ENCODE results near the gene STK39.

The STK39 gene

GRCh38 chr2:168143813-168144212, 103.6 kb downstream of the STK39 start:
- no peaks in the 10 kb centered on the region for H4K20me1 ChIP-seq
- H3K4me1 ChIP-seq = peaks cover 69% of the 10 kb centered on the region
- H3K9ac ChIP-seq = no peak overlapping the region
- no peak overlapping the region for H3K4me2 ChIP-seq
- peaks cover 80% of the 10 kb centered on the region for H3K36me3 ChIP-seq
- H3K27ac ChIP-seq = no peak overlapping the region
- TF ChIP-seq Cebpa-rat (IDR thresholded peaks at IDR 0.05) = no peak
- no peak overlapping the region for H3K4me3 ChIP-seq
- H3K9me3 ChIP-seq = no peaks in the 10 kb centered on the region
- no peaks in the 10 kb centered on the region for H3K27me3 ChIP-seq

- no peak overlapping the region for H3K9ac ChIP-seq
- peaks cover 68% of the 10 kb centered on the region for H3K4me1 ChIP-seq
- peak overlapping the region; percentile 71; the same call in 1 of the 2 replicates for H3K27ac ChIP-seq
- peak overlapping the region; percentile 36; the same call in 1 of the 2 replicates for H3K4me2 ChIP-seq
- no peak overlapping the region for H3K4me3 ChIP-seq
- no peaks in the 10 kb centered on the region for H3K9me3 ChIP-seq
- H3K27me3 ChIP-seq = no peaks in the 10 kb centered on the region
- peaks cover 69% of the 10 kb centered on the region for H3K36me3 ChIP-seq
- no peak for TF ChIP-seq Cebpa-rat (IDR thresholded peaks at IDR 0.05)
- H4K20me1 ChIP-seq = no peaks in the 10 kb centered on the region
Observed at GRCh38 chr2:168140892-168141291, 106.5 kb downstream of the STK39 start.

- Histone ChIP-seq H3K27ac (peak overlapping the region; percentile 71; the same call in 1 of the 2 replicates), H3K9me3 (no peaks in the 10 kb centered on the region), H3K9ac (no peak overlapping the region), H3K4me1 (peaks cover 68% of the 10 kb centered on the region), H3K4me3 (no peak overlapping the region), H3K36me3 (peaks cover 68% of the 10 kb centered on the region), H3K4me2 (peak overlapping the region; percentile 36), H4K20me1 (no peaks in the 10 kb centered on the region), H3K27me3 (no peaks in the 10 kb centered on the region)
- TF ChIP-seq Cebpa-rat (IDR thresholded peaks at IDR 0.05) = no peak
Observed at GRCh38 chr2:168139852-168140251, 107.5 kb downstream of the STK39 start.

- H3K4me1 ChIP-seq = peaks cover 66% of the 10 kb centered on the region
- H3K4me3 ChIP-seq = no peak overlapping the region
- H3K9ac ChIP-seq = peak overlapping the region; percentile 64
- peak overlapping the region; percentile 71 for H3K27ac ChIP-seq
- no peaks in the 10 kb centered on the region for H3K27me3 ChIP-seq
- H4K20me1 ChIP-seq = no peaks in the 10 kb centered on the region
- H3K9me3 ChIP-seq = no peaks in the 10 kb centered on the region
- peaks cover 68% of the 10 kb centered on the region for H3K36me3 ChIP-seq
- TF ChIP-seq Cebpa-rat (IDR thresholded peaks at IDR 0.05) = no peak
- H3K4me2 ChIP-seq = peak overlapping the region; percentile 78
Observed at GRCh38 chr2:168138901-168139300, 108.5 kb downstream of the STK39 start.

GRCh38 chr2:168138374-168138773, 109.0 kb downstream of the STK39 start:
- peak overlapping the region; percentile 78 for H3K4me2 ChIP-seq
- H3K4me3 ChIP-seq = no peak overlapping the region; the same call in 1 of the 2 replicates
- H4K20me1 ChIP-seq = no peaks in the 10 kb centered on the region
- H3K27me3 ChIP-seq = no peaks in the 10 kb centered on the region
- no peaks in the 10 kb centered on the region for H3K9me3 ChIP-seq
- H3K27ac ChIP-seq = peak overlapping the region; percentile 71
- no peak for TF ChIP-seq Cebpa-rat (IDR thresholded peaks at IDR 0.05)
- peak overlapping the region; percentile 64 for H3K9ac ChIP-seq
- peaks cover 61% of the 10 kb centered on the region for H3K4me1 ChIP-seq
- peaks cover 68% of the 10 kb centered on the region for H3K36me3 ChIP-seq

- Histone ChIP-seq H3K4me3 (no peak overlapping the region), H3K27ac (peak overlapping the region; percentile 71), H3K4me2 (peak overlapping the region; percentile 78), H3K27me3 (no peaks in the 10 kb centered on the region), H3K36me3 (peaks cover 68% of the 10 kb centered on the region), H3K4me1 (peaks cover 55% of the 10 kb centered on the region), H4K20me1 (no peaks in the 10 kb centered on the region), H3K9me3 (no peaks in the 10 kb centered on the region), H3K9ac (no peak overlapping the region)
- TF ChIP-seq Cebpa-rat (IDR thresholded peaks at IDR 0.05) = no peak
Observed at GRCh38 chr2:168137510-168138180, 109.8 kb downstream of the STK39 start.

GRCh38 chr2:168136392-168136977, 110.9 kb downstream of the STK39 start:
- 0 out of 2 replicates have a peak overlapping the region, but pooled peaks have one; percentile 71 for H3K27ac ChIP-seq
- H3K9ac ChIP-seq = no peak overlapping the region
- peaks cover 57% of the 10 kb centered on the region for H3K4me1 ChIP-seq

GRCh38 chr2:168135630-168136029, 111.8 kb downstream of the STK39 start:
- H3K27ac ChIP-seq = no peak overlapping the region
- H3K36me3 ChIP-seq = peaks cover 78% of the 10 kb centered on the region
- peaks cover 58% of the 10 kb centered on the region for H3K4me1 ChIP-seq
- no peaks in the 10 kb centered on the region for H3K27me3 ChIP-seq
- no peaks in the 10 kb centered on the region for H4K20me1 ChIP-seq
- no peak overlapping the region for H3K4me3 ChIP-seq
- no peaks in the 10 kb centered on the region for H3K9me3 ChIP-seq
- H3K4me2 ChIP-seq = no peak overlapping the region
- TF ChIP-seq Cebpa-rat (IDR thresholded peaks at IDR 0.05) = no peak
- H3K9ac ChIP-seq = no peak overlapping the region

More at GRCh38 chr2:168136392-168136977, 110.9 kb downstream of the STK39 start:
- H3K9me3 ChIP-seq = no peaks in the 10 kb centered on the region
- no peak overlapping the region for H3K4me2 ChIP-seq
- H3K4me3 ChIP-seq = no peak overlapping the region
- no peaks in the 10 kb centered on the region for H4K20me1 ChIP-seq
- no peak for TF ChIP-seq Cebpa-rat (IDR thresholded peaks at IDR 0.05)
- peaks cover 76% of the 10 kb centered on the region for H3K36me3 ChIP-seq
- no peaks in the 10 kb centered on the region for H3K27me3 ChIP-seq

- Histone ChIP-seq H3K27ac (no peak overlapping the region), H3K9me3 (no peaks in the 10 kb centered on the region), H4K20me1 (no peaks in the 10 kb centered on the region; the same call in 1 of the 2 replicates), H3K4me3 (no peak overlapping the region), H3K27me3 (no peaks in the 10 kb centered on the region), H3K4me1 (peaks cover 58% of the 10 kb centered on the region), H3K4me2 (no peak overlapping the region), H3K36me3 (peaks cover 78% of the 10 kb centered on the region), H3K9ac (no peak overlapping the region)
- TF ChIP-seq Cebpa-rat (IDR thresholded peaks at IDR 0.05) = no peak
Observed at GRCh38 chr2:168135121-168135520, 112.3 kb downstream of the STK39 start.

- Histone ChIP-seq H3K4me1 (peaks cover 52% of the 10 kb centered on the region), H3K9ac (no peak overlapping the region), H3K4me3 (no peak overlapping the region), H3K27ac (no peak overlapping the region), H3K4me2 (no peak overlapping the region), H3K36me3 (peaks cover 79% of the 10 kb centered on the region), H3K9me3 (no peaks in the 10 kb centered on the region), H3K27me3 (no peaks in the 10 kb centered on the region), H4K20me1 (no peaks in the 10 kb centered on the region; the same call in 1 of the 2 replicates)
- no peak for TF ChIP-seq Cebpa-rat (IDR thresholded peaks at IDR 0.05)
Observed at GRCh38 chr2:168134485-168134884, 112.9 kb downstream of the STK39 start.
